ENCODE results near the gene PMEPA1.

PMEPA1 gene

DNA sequence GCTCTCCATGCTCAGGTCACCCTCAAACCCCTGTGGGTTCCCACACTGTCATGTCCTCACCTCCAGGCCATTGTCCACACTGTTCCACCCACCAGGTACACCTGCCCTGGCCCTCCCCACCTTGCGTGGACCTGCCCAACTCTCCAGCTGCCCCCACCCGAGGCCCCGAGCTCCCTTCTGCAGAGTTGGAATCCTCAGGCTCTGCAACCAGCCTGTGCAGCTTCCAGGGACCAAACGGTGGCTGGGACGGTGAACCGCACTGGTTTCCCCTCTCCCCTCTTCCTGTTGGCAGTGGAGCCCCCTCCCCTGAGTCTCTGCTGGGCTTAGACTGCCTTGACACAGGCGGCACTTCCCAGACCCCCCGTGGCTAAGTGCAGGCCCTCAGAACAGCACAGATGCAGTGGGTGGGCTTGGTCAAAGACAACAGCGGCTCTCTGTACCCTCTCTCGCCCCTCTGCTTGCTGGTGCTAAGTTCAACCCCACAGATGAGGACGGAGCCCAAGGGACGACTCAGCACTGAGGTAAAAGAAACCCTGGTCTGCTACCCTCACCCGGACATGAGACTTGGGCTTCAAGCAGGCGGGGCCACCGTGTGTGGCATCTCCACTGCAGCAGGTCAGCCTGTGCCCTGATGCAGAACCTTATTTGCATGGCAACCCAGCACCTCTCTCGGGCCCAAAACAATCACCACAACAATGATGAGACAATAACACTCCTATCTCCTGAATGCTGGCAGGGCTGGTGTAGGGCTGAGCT is 100.6 kb downstream of the PMEPA1 start:
- DNase-seq = no peak
- TF ChIP-seq GATA1 (IDR thresholded peaks at IDR 0.05; ENCODE audit: low read depth, low read length) (no peak), POLR2A (IDR thresholded peaks at IDR 0.05; ENCODE audit: low read length) (no peak)

DNA sequence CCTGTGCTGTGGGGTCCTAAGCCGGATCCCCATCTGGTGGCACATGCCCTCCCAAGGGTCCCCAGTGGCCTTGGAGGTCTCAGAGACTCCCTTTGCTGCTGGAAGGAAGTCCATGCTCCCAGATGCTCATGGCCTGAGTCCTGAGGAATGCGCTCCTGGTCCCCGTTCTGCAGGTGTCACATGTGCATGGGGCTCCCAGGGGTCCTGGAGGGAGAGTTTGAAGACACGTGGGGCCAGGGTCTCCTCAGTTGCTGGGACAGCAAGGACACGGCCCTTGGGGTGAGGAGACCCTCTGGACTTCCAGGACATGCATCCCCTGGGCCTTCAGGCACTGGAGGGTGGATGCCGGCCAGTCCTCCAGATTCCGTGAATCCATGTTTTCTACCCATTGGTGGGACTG is 101.3 kb downstream of the PMEPA1 start:
- TF ChIP-seq GATA1 (IDR thresholded peaks at IDR 0.05; ENCODE audit: low read depth, low read length) (no peak), POLR2A (IDR thresholded peaks at IDR 0.05; ENCODE audit: low read length) (no peak)
- no peak for DNase-seq

DNA sequence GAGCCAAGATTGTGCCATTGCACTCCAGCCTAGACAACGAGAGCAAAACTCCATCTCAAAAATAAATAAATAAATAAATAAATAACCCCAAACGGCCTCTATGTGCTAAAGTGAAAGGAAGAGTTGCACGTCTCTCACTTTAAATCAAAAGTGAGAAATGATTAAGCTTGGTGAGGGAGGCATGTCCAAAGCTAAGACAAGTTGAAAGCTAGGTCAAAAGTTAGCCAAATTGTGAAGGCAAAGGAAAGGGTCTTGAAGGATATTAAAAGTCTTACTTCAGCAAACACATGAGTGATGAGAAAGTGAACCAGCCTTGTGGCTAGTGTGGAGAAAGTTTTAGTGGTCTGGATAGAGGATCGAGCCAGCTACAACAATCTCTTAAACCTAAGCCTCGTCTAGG is 103.9 kb downstream of the PMEPA1 start:
- no peak for TF ChIP-seq GATA1 (IDR thresholded peaks at IDR 0.05; ENCODE audit: low read depth, low read length)
- no peak for TF ChIP-seq POLR2A (IDR thresholded peaks at IDR 0.05; ENCODE audit: low read length)
- DNase-seq = no peak

- TF ChIP-seq POLR2A (IDR thresholded peaks at IDR 0.05; ENCODE audit: low read length) = no peak
- TF ChIP-seq GATA1 (IDR thresholded peaks at IDR 0.05; ENCODE audit: low read depth, low read length) = no peak
- DNase-seq = no peak
Measured at GRCh38 chr20:57605045-57605444, 104.8 kb downstream of the PMEPA1 start.

GRCh38 chr20:57603120-57603519 is 106.7 kb downstream of the PMEPA1 start:
- DNase-seq = no peak
- TF ChIP-seq GATA1 (IDR thresholded peaks at IDR 0.05; ENCODE audit: low read depth, low read length) (no peak), POLR2A (IDR thresholded peaks at IDR 0.05; ENCODE audit: low read length) (no peak)

DNA sequence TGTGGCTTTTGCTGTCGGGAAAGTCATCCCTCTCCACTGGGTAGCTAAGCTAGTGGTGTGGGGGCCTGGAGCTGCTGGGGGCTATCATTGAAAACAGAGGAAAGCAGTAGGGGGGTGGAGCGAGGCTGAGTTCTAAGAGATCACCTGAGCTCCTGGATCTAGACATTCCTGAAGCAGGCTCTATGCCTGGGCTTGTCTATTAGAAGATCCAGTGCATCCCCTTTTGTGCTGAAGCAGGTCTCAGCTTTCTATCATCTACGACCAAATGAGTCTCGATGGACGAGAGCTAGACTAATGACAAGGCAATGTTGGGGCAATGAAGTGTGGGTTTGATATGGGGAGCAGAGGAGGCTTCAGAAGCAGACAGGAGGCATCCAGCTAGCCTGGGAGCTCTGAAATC is 108.1 kb downstream of the PMEPA1 start:
- no peak for DNase-seq
- TF ChIP-seq GATA1 (IDR thresholded peaks at IDR 0.05; ENCODE audit: low read depth, low read length) (no peak), POLR2A (IDR thresholded peaks at IDR 0.05; ENCODE audit: low read length) (no peak)

DNA sequence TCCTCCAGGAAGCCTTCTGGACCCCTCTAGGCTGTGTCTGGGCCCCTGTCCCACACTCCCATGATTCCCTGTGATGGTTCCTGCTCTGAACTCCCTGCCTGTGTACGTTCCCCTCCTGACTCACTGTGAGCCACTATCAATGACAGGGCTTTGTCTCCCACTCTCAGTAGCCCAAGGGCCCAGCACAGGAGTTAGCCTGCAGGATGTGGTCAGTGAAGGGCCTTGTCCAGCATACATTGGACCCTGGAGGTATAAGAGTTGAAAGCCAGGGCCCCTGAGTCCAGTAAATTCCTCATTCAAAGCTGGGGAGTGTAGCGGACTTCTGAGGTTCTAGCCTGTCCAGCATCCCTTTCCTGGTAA is 108.6 kb downstream of the PMEPA1 start:
- TF ChIP-seq GATA1 (IDR thresholded peaks at IDR 0.05; ENCODE audit: low read depth, low read length) = no peak
- TF ChIP-seq POLR2A (IDR thresholded peaks at IDR 0.05; ENCODE audit: low read length) = no peak
- DNase-seq = no peak

DNA sequence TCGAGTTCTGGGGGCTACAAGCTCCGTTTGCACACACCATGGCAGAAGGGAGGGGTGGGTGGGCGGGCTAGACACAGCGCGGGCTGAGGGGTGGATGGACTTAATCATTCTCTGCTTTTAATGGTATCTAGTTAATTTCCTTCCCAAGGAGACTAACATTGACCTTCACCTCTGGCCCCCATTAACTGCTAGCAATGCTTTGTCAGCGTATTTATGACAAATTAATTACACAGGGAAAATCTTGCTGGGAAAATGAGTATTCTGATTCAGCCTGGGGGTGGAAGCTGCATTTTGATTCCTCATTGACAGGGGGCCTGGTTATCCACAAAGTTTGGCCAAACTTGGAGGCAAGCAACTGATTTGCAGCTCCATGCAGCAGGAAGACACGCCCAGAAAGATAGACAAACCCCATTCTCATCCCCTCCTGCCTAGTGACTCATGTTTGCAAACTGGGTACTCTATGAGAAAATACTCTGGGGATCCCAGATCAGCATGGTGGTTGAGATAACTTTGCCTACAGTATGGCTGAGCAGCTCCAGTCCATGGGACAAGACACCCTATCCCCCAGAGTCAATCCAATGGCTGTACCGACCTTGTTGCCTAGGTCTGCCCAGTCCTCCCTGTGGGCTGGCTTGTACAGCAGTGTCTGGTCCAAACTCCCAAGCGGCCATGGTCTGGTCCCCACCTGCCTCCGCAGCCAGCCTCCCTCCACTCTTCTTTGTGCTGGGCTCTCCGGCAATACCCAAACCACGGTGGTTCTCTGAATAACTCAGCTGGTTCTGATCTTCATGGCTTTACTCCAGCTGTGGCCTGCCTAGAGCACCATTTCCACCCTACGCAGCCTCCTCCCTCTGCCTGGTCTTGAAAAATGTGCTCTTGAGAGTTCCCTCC is 109.2 kb downstream of the PMEPA1 start:
- TF ChIP-seq POLR2A (IDR thresholded peaks at IDR 0.05; ENCODE audit: low read length) = no peak
- no peak for TF ChIP-seq GATA1 (IDR thresholded peaks at IDR 0.05; ENCODE audit: low read depth, low read length)
- DNase-seq = no peak

GRCh38 chr20:57598491-57598890 is 111.3 kb downstream of the PMEPA1 start:
- no peak for DNase-seq
- no peak for TF ChIP-seq GATA1 (IDR thresholded peaks at IDR 0.05; ENCODE audit: low read depth, low read length)
- TF ChIP-seq POLR2A (IDR thresholded peaks at IDR 0.05; ENCODE audit: low read length) = no peak

Data from erythroblast (primary cell).